CD4-positive, CD25-positive, alpha-beta regulatory T cell (primary cell): ENCODE measurements around the gene SPDYE16. TPM values are rescaled to one million over a fixed set of nuclear protein-coding genes. Genes with fewer than 3 reads are reported as not detected.
"Not testable (repeated sequence)": the region's sequence is repeated elsewhere in the genome, so short reads cannot be mapped to it uniquely, and the experiment has no call there.

Source experiments
- ATAC-seq, 2 donors: fragments of 150-1000 bp; cut with Tn5 transposase; one replicate each; pipeline ENCODE4 v1.10.0; 2021; ENCODE audit warnings: low read depth in 2 of 2, moderate number of reproducible peaks in 2 of 2, moderate library complexity in 1 of 2
- DNase-seq, 3 donors: peaks; one replicate each; pipeline versions ENCODE4 v3.0.0 to v3.0.0-alpha.2; 2012 to 2022; ENCODE audit warnings: mixed read lengths in 1 of 3
- H3K27ac ChIP-seq: one replicate; pipeline ENCODE4 v1.7.0; 2013; ENCODE audit warnings: mild to moderate bottlenecking, low read length; ENCODE audit not compliant: insufficient read depth, poor library complexity, severe bottlenecking
- H3K27me3 ChIP-seq: one replicate; pipeline ENCODE4 v1.7.0; 2013; ENCODE audit warnings: low read length; ENCODE audit not compliant: control insufficient read depth, insufficient read depth
- H3K36me3 ChIP-seq: one replicate; pipeline ENCODE4 v1.7.0; 2013; ENCODE audit warnings: mild to moderate bottlenecking, low read length, moderate library complexity; ENCODE audit not compliant: control insufficient read depth, insufficient read depth
- H3K4me1 ChIP-seq: 2 replicates; pipeline ENCODE4 v1.7.0; 2013; ENCODE audit warnings: mild to moderate bottlenecking, low read length; ENCODE audit not compliant: insufficient read depth, control insufficient read depth, poor library complexity, severe bottlenecking
- H3K4me3 ChIP-seq: one replicate; pipeline ENCODE4 v1.7.0; 2013; ENCODE audit warnings: low read depth, mild to moderate bottlenecking, low read length, moderate library complexity
- H3K9me3 ChIP-seq, 2 experiments: 1 replicate in 1 of 2; 2 replicates in 1 of 2; pipeline ENCODE4 v1.7.0; 2013; ENCODE audit warnings: low read length in 2 of 2, mild to moderate bottlenecking in 1 of 2, moderate library complexity in 1 of 2; ENCODE audit not compliant: control insufficient read depth in 2 of 2
- H3K27ac Mint-ChIP-seq, 3 donors: one replicate each; pipeline ENCODE4 v1.8.0; 2020 to 2022; ENCODE audit warnings: mild to moderate bottlenecking in 3 of 3, mixed read lengths in 3 of 3, moderate library complexity in 2 of 3
- H3K27me3 Mint-ChIP-seq: one replicate; pipeline ENCODE4 v1.8.0; 2022; ENCODE audit warnings: mild to moderate bottlenecking, mixed read lengths
- H3K36me3 Mint-ChIP-seq: one replicate; pipeline ENCODE4 v1.8.0; 2020; ENCODE audit warnings: mixed read lengths
- H3K4me1 Mint-ChIP-seq, 4 donors: one replicate each; pipeline ENCODE4 v1.8.0; 2020 to 2022; ENCODE audit warnings: mixed read lengths in 4 of 4, mild to moderate bottlenecking in 1 of 4
- H3K4me3 Mint-ChIP-seq, 4 donors: one replicate each; pipeline ENCODE4 v1.8.0; 2020 to 2022; ENCODE audit warnings: mild to moderate bottlenecking in 4 of 4, mixed read lengths in 4 of 4, moderate library complexity in 3 of 4
- H3K9me3 Mint-ChIP-seq, 7 donors: one replicate each; pipeline ENCODE4 v1.8.0; 2020 to 2022; ENCODE audit warnings: mixed read lengths in 7 of 7, mild to moderate bottlenecking in 3 of 7, moderate library complexity in 2 of 7
- polyA plus RNA-seq, 4 donors: library from polyadenylated mRNA; unstranded; fragments of 300-500 nt; fragmentation: Illumina TruSeq; gene quantifications; one replicate each; pipeline ENCODE4 v1.2.3, GENCODE V29; 2021
- total RNA-seq: library from RNA; stranded (reverse); gene quantifications from one replicate; pipeline ENCODE4 v1.2.3, GENCODE V29; 2022

SPDYE16 gene
- total and polyA plus RNA-seq, 5 donors from 2014 or later = 0.06 to 2.9 (median 0.09) TPM; not detected in 2

GRCh38 chr7:76511911-76512885 is 30.9 kb downstream of the SPDYE16 start:
- not testable (repeated sequence) for ATAC-seq, H3K36me3 ChIP-seq, H3K36me3 Mint-ChIP-seq, H3K4me1 Mint-ChIP-seq, H3K27me3 ChIP-seq, H3K4me3 ChIP-seq, H3K27ac Mint-ChIP-seq, H3K27ac ChIP-seq, H3K4me3 Mint-ChIP-seq, DNase-seq, H3K9me3 Mint-ChIP-seq, H3K9me3 ChIP-seq, H3K27me3 Mint-ChIP-seq, H3K4me1 ChIP-seq

DNA sequence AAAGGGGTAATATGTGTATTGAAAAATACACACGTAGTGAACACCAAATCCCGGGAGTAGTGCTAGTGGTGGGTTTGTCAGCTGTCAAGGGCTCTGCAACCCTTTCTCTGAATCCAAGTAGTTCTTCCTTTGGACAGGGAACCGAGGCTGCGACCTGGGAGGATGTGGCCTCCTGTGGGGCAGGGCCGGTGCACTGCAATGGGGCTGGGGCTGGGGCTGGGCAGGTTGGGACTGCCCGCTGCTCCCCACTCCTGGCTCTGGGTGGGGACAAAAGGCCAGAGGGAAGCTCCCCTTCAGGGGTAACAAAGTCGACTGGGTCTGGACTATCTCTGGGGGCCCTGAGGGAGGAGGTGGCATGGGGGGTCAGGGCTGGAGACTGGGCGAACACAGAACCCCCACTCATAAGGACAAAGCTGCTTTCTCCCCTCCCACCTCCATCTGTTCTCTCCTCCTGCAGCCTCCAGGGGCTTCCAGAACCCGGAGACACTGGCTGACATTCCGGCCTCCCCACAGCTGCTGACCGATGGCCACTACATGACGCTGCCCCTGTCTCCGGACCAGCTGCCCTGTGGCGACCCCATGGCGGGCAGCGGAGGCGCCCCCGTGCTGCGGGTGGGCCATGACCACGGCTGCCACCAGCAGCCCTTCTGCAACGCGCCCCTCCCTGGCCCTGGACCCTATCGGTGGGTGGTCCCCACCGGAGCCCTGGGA is 31.7 kb downstream of the SPDYE16 start:
- H3K27ac ChIP-seq, H3K4me1 ChIP-seq, H3K4me3 Mint-ChIP-seq, H3K36me3 Mint-ChIP-seq, H3K4me3 ChIP-seq, H3K36me3 ChIP-seq, H3K9me3 ChIP-seq, ATAC-seq, H3K27me3 ChIP-seq, H3K27me3 Mint-ChIP-seq, H3K27ac Mint-ChIP-seq, H3K9me3 Mint-ChIP-seq, H3K4me1 Mint-ChIP-seq, DNase-seq: not testable (repeated sequence)

DNA sequence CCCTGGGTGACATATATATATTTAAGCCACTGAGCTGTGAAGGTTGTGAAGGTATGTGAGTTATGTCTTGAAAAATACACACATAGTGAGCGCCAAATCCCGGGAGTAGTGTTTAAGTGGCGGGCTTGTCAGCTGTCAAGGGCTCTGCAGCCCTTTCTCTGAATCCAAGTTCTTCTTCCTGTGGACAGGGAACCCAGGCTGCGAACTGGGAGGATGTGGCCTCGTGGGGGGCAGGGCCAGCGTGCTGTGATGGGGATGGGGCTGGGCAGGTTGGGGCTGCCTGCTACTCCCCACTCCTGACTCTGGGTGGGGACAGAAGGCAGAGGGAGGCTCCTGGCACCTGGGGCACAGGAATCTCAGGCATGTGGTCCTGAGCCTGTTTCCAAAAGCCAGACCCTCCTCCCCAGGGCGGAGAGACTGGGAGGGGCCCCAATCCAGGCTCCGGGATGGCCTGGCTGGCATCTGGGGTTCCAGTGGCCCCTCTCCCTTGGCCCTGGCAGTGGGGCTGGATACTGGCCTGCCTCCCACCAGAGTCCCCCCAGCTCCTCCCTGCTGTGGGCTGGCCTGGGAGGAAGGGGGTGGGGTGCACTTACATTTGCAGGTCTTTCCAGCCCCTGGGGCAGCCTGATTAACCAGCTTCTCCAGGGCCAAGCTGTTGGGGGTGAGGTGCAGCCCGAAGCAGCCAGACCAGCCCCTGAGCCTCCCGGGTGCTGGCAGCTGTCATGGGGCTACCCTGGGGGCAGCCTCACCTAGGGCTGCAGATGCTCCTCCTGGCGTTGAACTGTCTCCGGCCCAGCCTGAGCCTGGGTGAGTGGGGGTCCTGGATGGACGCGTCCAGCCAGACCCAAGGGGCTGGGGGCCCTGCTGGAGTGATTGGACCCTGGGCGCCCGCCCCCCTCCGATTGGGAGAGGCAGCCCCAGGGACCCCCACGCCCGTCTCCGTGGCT is 32.9 kb downstream of the SPDYE16 start, which contains the start of gene UPK3B:
UPK3B (plus strand) TSS at position 622 of the 947 bp plus-strand sequence; CDS start at position 723, 101 bp downstream.
- Mint-ChIP-seq H3K27ac (no peak within 1 kb of the TSS), H3K4me3 (no peak within 1 kb of the TSS), H3K27me3 (peaks cover 4% of the 10 kb centered on the region), H3K4me1 (peaks cover 0 to 2% (median 0%) of the 10 kb centered on the region in 4 donors), H3K36me3 (no peaks in the 10 kb centered on the region), H3K9me3 (peaks cover 0 to 1% (median 0%) of the 10 kb centered on the region in 7 donors)
- Histone ChIP-seq H3K27me3 (no peaks in the 10 kb centered on the region), H3K36me3 (no peaks in the 10 kb centered on the region), H3K9me3 (no peaks in the 10 kb centered on the region), H3K27ac (no peak within 1 kb of the TSS), H3K4me3 (no peak within 1 kb of the TSS), H3K4me1 (no peaks in the 10 kb centered on the region)
- DNase-seq (peak in 1 of 3 donors; percentile 27), ATAC-seq (peak in 1 of 2 donors; percentile 19)

- Histone ChIP-seq H3K4me1 (no peaks in the 10 kb centered on the region), H3K36me3 (no peaks in the 10 kb centered on the region), H3K4me3 (no peak overlapping the region), H3K27me3 (no peaks in the 10 kb centered on the region), H3K27ac (no peak overlapping the region), H3K9me3 (no peaks in the 10 kb centered on the region)
- DNase-seq (no peak), ATAC-seq (no peak)
- no peaks in the 10 kb centered on the region for H3K27me3 Mint-ChIP-seq
- no peaks in the 10 kb centered on the region for H3K36me3 Mint-ChIP-seq
- H3K4me3 Mint-ChIP-seq = no peak overlapping the region
- peaks cover 0 to 2% (median 0%) of the 10 kb centered on the region in 4 donors for H3K4me1 Mint-ChIP-seq
- H3K9me3 Mint-ChIP-seq = no peaks in the 10 kb centered on the region
- H3K27ac Mint-ChIP-seq = no peak overlapping the region
These were observed 35.2 kb downstream of the SPDYE16 start for GRCh38 chr7:76507723-76508406.

- not testable (repeated sequence) for H3K4me3 Mint-ChIP-seq, H3K36me3 ChIP-seq, ATAC-seq, H3K4me1 ChIP-seq, DNase-seq, H3K27ac ChIP-seq, H3K36me3 Mint-ChIP-seq, H3K4me1 Mint-ChIP-seq, H3K9me3 Mint-ChIP-seq, H3K4me3 ChIP-seq, H3K9me3 ChIP-seq, H3K27me3 ChIP-seq, H3K27me3 Mint-ChIP-seq
- peak overlapping the region in 2 of 3 donors; percentile 56 to 69 for H3K27ac Mint-ChIP-seq
These were observed 36.5 kb downstream of the SPDYE16 start for GRCh38 chr7:76506643-76507042.

DNA sequence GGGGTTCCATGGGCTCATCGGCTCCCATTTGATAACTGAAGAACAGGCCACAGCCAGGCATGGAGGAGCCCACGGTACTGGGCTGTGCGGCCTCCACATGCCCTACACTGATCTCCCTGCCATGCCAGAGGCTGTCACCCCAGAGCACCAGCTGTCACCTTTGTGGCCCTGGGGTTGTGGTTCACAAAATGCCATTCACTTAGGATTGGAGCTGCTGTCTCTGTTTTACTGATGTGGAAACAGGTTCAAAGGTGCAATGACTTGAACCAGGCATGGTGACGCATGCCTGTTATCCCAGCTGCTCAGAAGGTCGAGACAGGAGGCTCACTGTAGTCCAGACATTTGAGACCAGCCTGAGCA is 37.0 kb downstream of the SPDYE16 start:
- peaks cover 0 to 2% (median 0%) of the 10 kb centered on the region in 4 donors for H3K4me1 Mint-ChIP-seq
- Histone ChIP-seq H3K27me3 (no peaks in the 10 kb centered on the region), H3K4me1 (no peaks in the 10 kb centered on the region), H3K36me3 (peaks cover 3% of the 10 kb centered on the region), H3K27ac (no peak overlapping the region), H3K4me3 (no peak overlapping the region), H3K9me3 (no peaks in the 10 kb centered on the region)
- no peak for ATAC-seq
- no peaks in the 10 kb centered on the region for H3K36me3 Mint-ChIP-seq
- peak overlapping the region in 1 of 3 donors; percentile 56 for H3K27ac Mint-ChIP-seq
- no peaks in the 10 kb centered on the region for H3K27me3 Mint-ChIP-seq
- no peaks in the 10 kb centered on the region for H3K9me3 Mint-ChIP-seq
- H3K4me3 Mint-ChIP-seq = no peak overlapping the region
- no peak for DNase-seq
